ENCODE measurements around the gene LGR5. TPM values are rescaled to one million over a fixed set of nuclear protein-coding genes. Genes with fewer than 3 reads are reported as not detected.

LGR5 gene
- total and polyA plus RNA-seq, 2 of the 4 experiments (the other 2 are of a cell fraction): not detected

- POLR2A ChIA-PET (ENCODE audit: unreplicated experiment): no interaction called here
- Histone ChIP-seq H3K4me3 (ENCODE audit: insufficient read depth, low read depth, low read length) (no peak overlapping the region), H3K4ac (ENCODE audit: low read depth, low read length) (no peak overlapping the region), H3K18ac (ENCODE audit: low read depth, low read length) (no peak overlapping the region), H3K4me2 (ENCODE audit: low read depth, low read length) (no peak overlapping the region), H4K91ac (ENCODE audit: insufficient read depth, low read depth, low read length) (no peak overlapping the region), H2AFZ (replicated peaks; ENCODE audit: low read length, poor library complexity) (no peak overlapping the region), H2AK5ac (ENCODE audit: low read depth, low read length) (no peak overlapping the region), H2BK5ac (ENCODE audit: low read depth, low read length, poor library complexity, severe bottlenecking) (no peak overlapping the region), H2BK20ac (ENCODE audit: low read depth, low read length) (no peak overlapping the region), H3K27ac (ENCODE audit: insufficient read depth, low read length) (no peak overlapping the region), H3K9ac (ENCODE audit: low read depth, low read length) (no peak overlapping the region), H4K8ac (ENCODE audit: low read depth in 2 of 2, low read length in 2 of 2) (no peak overlapping the region), H4K20me1 (ENCODE audit: insufficient read depth, low read length) (no peaks in the 10 kb centered on the region), H3K36me3 (ENCODE audit: control insufficient read depth, insufficient read depth, low read length) (no peaks in the 10 kb centered on the region), H3K23ac (ENCODE audit: low read depth, low read length) (no peak overlapping the region), H2AK9ac (replicated peaks; ENCODE audit: low read depth, low read length, poor library complexity) (no peak overlapping the region), H2BK15ac (ENCODE audit: low read depth, low read length) (no peak overlapping the region), H3K14ac (replicated peaks; ENCODE audit: low read depth, low read length) (no peak overlapping the region), H3K56ac (ENCODE audit: extremely low read depth, insufficient read depth, low read length) (no peak overlapping the region), H3K79me1 (ENCODE audit: low read depth in 1 of 2, low read length in 2 of 2) (no peaks in the 10 kb centered on the region), H3K4me1 (ENCODE audit: control insufficient read depth, insufficient read depth, low read length) (no peaks in the 10 kb centered on the region), H2BK120ac (ENCODE audit: low read depth, low read length) (no peak overlapping the region), H3K9me1 (ENCODE audit: insufficient read depth, low read length) (no peaks in the 10 kb centered on the region), H4K5ac (ENCODE audit: low read depth, low read length) (no peak overlapping the region), H3K27me3 (ENCODE audit: control insufficient read depth, insufficient read depth, low read length) (peaks cover 39% of the 10 kb centered on the region), H3K9me3 (ENCODE audit: control insufficient read depth, insufficient read depth, low read length) (no peaks in the 10 kb centered on the region)
- BruUV-seq (replicated peaks): no TSS peak
- no peak for ATAC-seq (ENCODE audit: low read depth)
- in situ Hi-C loops (cut with MboI; ENCODE audit: low sequenced_read_pairs) (no loop called here), dilution Hi-C loops (cut with HindIII; ENCODE audit: low sequenced_read_pairs, unreplicated experiment) (no loop called here), intact Hi-C loops (cut with micrococcal nuclease) (no loop called here)
- CTCF ChIA-PET: no interaction called here
- TF ChIP-seq SMC3 (IDR thresholded peaks at IDR 0.05; ENCODE audit: low read depth, low read length) (no peak), MXI1 (IDR thresholded peaks at IDR 0.05; ENCODE audit: borderline replicate concordance, low read depth, low read length) (no peak), CHD1 (IDR thresholded peaks at IDR 0.05; ENCODE audit: low read depth, low read length) (no peak)
- WGBS, 2 experiments (ENCODE audit: extremely low coverage in 2 of 2, insufficient read length in 1 of 2): no CpG with 5 or more reads among the region's 4 CpGs
- no peak for DNase-seq
Measured at GRCh38 chr12:71441836-71442566, 2.4 kb downstream of the LGR5 start.

Data from IMR-90 (cell line).